Neuronal stem cell (in vitro differentiated cells): ENCODE measurements around the gene RINT1.

Experiments used
- DNase-seq: peaks from one replicate; pipeline ENCODE4 v3.0.0-alpha.2; 2013; ENCODE audit warnings: low spot score
- H2AFZ ChIP-seq: one replicate; pipeline ENCODE4 v1.6.1; 2013; ENCODE audit warnings: mild to moderate bottlenecking, low read length, inconsistent platforms
- H2AK5ac ChIP-seq: 2 replicates; pipeline ENCODE4 v1.6.1; 2013; ENCODE audit warnings: low read depth, mild to moderate bottlenecking, inconsistent platforms, low read length, moderate library complexity, mixed read lengths
- H2BK120ac ChIP-seq: 2 replicates; pipeline ENCODE4 v1.6.1; 2013; ENCODE audit warnings: low read depth, mild to moderate bottlenecking, inconsistent platforms, low read length, moderate library complexity, mixed read lengths
- H2BK12ac ChIP-seq: one replicate; pipeline ENCODE4 v1.6.1; 2013; ENCODE audit warnings: low read length, inconsistent platforms
- H2BK15ac ChIP-seq: 2 replicates; pipeline ENCODE4 v1.6.1; 2013; ENCODE audit warnings: mild to moderate bottlenecking, low read length, inconsistent platforms, mixed read lengths
- H2BK5ac ChIP-seq: one replicate; pipeline ENCODE4 v1.6.1; 2013; ENCODE audit warnings: inconsistent platforms, mild to moderate bottlenecking, low read length, moderate library complexity
- H3K14ac ChIP-seq: one replicate; pipeline ENCODE4 v1.6.1; 2013; ENCODE audit warnings: low read length, inconsistent platforms
- H3K18ac ChIP-seq: 2 replicates; pipeline ENCODE4 v1.6.1; 2013; ENCODE audit warnings: low read length, inconsistent platforms
- H3K23ac ChIP-seq: 2 replicates; pipeline ENCODE4 v1.6.1; 2013; ENCODE audit warnings: low read depth, mild to moderate bottlenecking, mixed read lengths, low read length, inconsistent platforms; ENCODE audit not compliant: poor library complexity
- H3K27ac ChIP-seq: replicated peaks from 3 replicates; pipeline ENCODE4 v1.5.1; 2013; ENCODE audit warnings: low read length, inconsistent platforms
- H3K27me3 ChIP-seq, 3 experiments: 2 replicates each; pipeline ENCODE4 v1.6.1; 2013; ENCODE audit warnings: low read length in 3 of 3, mild to moderate bottlenecking in 2 of 3, inconsistent platforms in 1 of 3, low read depth in 1 of 3, mixed read lengths in 1 of 3, moderate library complexity in 1 of 3; ENCODE audit not compliant: control insufficient read depth in 3 of 3, insufficient read depth in 3 of 3
- H3K36me3 ChIP-seq, 2 donors: replicated peaks in 1 of 2; 2 replicates each; pipeline ENCODE4 v1.6.1; 2013; ENCODE audit warnings: low read length in 2 of 2; ENCODE audit not compliant: control insufficient read depth in 2 of 2, insufficient read depth in 2 of 2
- H3K4ac ChIP-seq: 2 replicates; pipeline ENCODE4 v1.6.1; 2013; ENCODE audit warnings: inconsistent platforms, mild to moderate bottlenecking, low read length, moderate library complexity
- H3K4me1 ChIP-seq, 2 donors: 1 replicate in 1 of 2; 2 replicates in 1 of 2; pipeline ENCODE4 v1.6.1; 2013; ENCODE audit warnings: low read length in 2 of 2, low read depth in 1 of 2; ENCODE audit not compliant: control insufficient read depth in 2 of 2, insufficient read depth in 1 of 2
- H3K4me2 ChIP-seq: one replicate; pipeline ENCODE4 v1.6.1; 2013; ENCODE audit warnings: mild to moderate bottlenecking, low read length, inconsistent platforms; ENCODE audit not compliant: insufficient read depth, poor library complexity, severe bottlenecking
- H3K4me3 ChIP-seq, 2 donors: 2 replicates each; pipeline ENCODE4 v1.5.1; 2013; ENCODE audit warnings: low read length in 2 of 2, mild to moderate bottlenecking in 2 of 2, inconsistent platforms in 1 of 2, moderate library complexity in 1 of 2
- H3K79me1 ChIP-seq: one replicate; pipeline ENCODE4 v1.6.1; 2013; ENCODE audit warnings: low read depth, mild to moderate bottlenecking, inconsistent platforms, low read length, moderate library complexity
- H3K9ac ChIP-seq: one replicate; pipeline ENCODE4 v1.6.1; 2013; ENCODE audit warnings: mild to moderate bottlenecking, low read depth, low read length, inconsistent platforms; ENCODE audit not compliant: poor library complexity
- H3K9me3 ChIP-seq, 2 donors: replicated peaks in 1 of 2; 2 replicates each; pipeline versions ENCODE3 to v1.6.1; 2013; ENCODE audit warnings: low read length in 2 of 2, mild to moderate bottlenecking in 2 of 2, inconsistent platforms in 1 of 2, low read depth in 1 of 2, mixed read lengths in 1 of 2, moderate library complexity in 1 of 2; ENCODE audit not compliant: control insufficient read depth in 2 of 2, insufficient read depth in 1 of 2
- H4K8ac ChIP-seq: one replicate; pipeline ENCODE4 v1.6.1; 2013; ENCODE audit warnings: low read depth, mild to moderate bottlenecking, inconsistent platforms, low read length, moderate library complexity
- H4K91ac ChIP-seq: one replicate; pipeline ENCODE4 v1.6.1; 2013; ENCODE audit warnings: low read length, low read depth, mild to moderate bottlenecking, inconsistent platforms; ENCODE audit not compliant: poor library complexity
- WGBS, 2 donors: extraction: QIAGEN DNeasy Blood & Tissue Kit; methylation state at CpG; one replicate each; pipeline ENCODE4 v1.1.7; 2013; ENCODE audit warnings: missing lambda C conversion rate in 2 of 2, mixed read lengths in 1 of 2; ENCODE audit not compliant: insufficient read length in 2 of 2, insufficient replicate concordance in 1 of 2; ENCODE audit errors: extremely low coverage in 2 of 2; 5-methylcytosine and 5-hydroxymethylcytosine counted together

RINT1 gene

GRCh38 chr7:105565190-105565589 lies 33.2 kb downstream of the RINT1 start:
- no peak overlapping the region for H4K91ac ChIP-seq
- no peak overlapping the region for H2BK120ac ChIP-seq
- no peak overlapping the region for H2BK15ac ChIP-seq
- H3K4me3 ChIP-seq = no peak overlapping the region
- no peak overlapping the region for H3K18ac ChIP-seq
- H3K23ac ChIP-seq = no peak overlapping the region
- no peaks in the 10 kb centered on the region for H3K9me3 ChIP-seq
- H3K4ac ChIP-seq = no peak overlapping the region
- H3K9ac ChIP-seq = no peak overlapping the region
- H3K36me3 ChIP-seq = peaks cover 10 to 86% of the 10 kb centered on the region in 2 donors
- H3K79me1 ChIP-seq = peaks cover 2% of the 10 kb centered on the region
- H3K27ac ChIP-seq = no peak overlapping the region
- H2BK5ac ChIP-seq = no peak overlapping the region
- no peak overlapping the region for H2AK5ac ChIP-seq
- H2BK12ac ChIP-seq = no peak overlapping the region
- no CpG with 5 or more reads among the region's 4 CpGs for WGBS, 2 donors
- H2AFZ ChIP-seq = no peak overlapping the region
- H3K14ac ChIP-seq = no peak overlapping the region
- H4K8ac ChIP-seq = no peak overlapping the region
- no peak overlapping the region for H3K4me2 ChIP-seq
- no peak for DNase-seq
- no peaks in the 10 kb centered on the region for H3K4me1 ChIP-seq
- no peaks in the 10 kb centered on the region for H3K27me3 ChIP-seq

GRCh38 chr7:105567024-105567423 lies 35.0 kb downstream of the RINT1 start:
- DNase-seq = no peak
- Histone ChIP-seq H3K27me3 (no peaks in the 10 kb centered on the region), H2AK5ac (no peak overlapping the region), H2BK15ac (no peak overlapping the region), H3K79me1 (peaks cover 2% of the 10 kb centered on the region), H4K8ac (no peak overlapping the region), H3K4me2 (no peak overlapping the region), H3K23ac (no peak overlapping the region), H3K4me3 (no peak overlapping the region), H3K4ac (no peak overlapping the region), H4K91ac (no peak overlapping the region), H3K9me3 (no peaks in the 10 kb centered on the region), H2BK5ac (no peak overlapping the region), H2BK12ac (no peak overlapping the region), H3K36me3 (peaks cover 10 to 71% of the 10 kb centered on the region in 2 donors), H2AFZ (no peak overlapping the region), H3K9ac (no peak overlapping the region), H3K27ac (no peak overlapping the region), H3K14ac (no peak overlapping the region), H3K4me1 (no peaks in the 10 kb centered on the region), H3K18ac (no peak overlapping the region), H2BK120ac (no peak overlapping the region)
- no CpG with 5 or more reads among the region's 2 CpGs for WGBS, 2 donors

- Histone ChIP-seq H3K27ac (no peak overlapping the region), H3K14ac (no peak overlapping the region), H2AK5ac (no peak overlapping the region), H2BK5ac (no peak overlapping the region), H3K18ac (no peak overlapping the region), H3K9ac (no peak overlapping the region), H4K91ac (no peak overlapping the region), H3K4me2 (no peak overlapping the region), H3K4ac (no peak overlapping the region), H3K79me1 (peaks cover 2% of the 10 kb centered on the region), H3K36me3 (peaks cover 10 to 63% of the 10 kb centered on the region in 2 donors), H3K9me3 (no peaks in the 10 kb centered on the region), H2BK15ac (no peak overlapping the region), H4K8ac (no peak overlapping the region), H3K27me3 (no peaks in the 10 kb centered on the region), H3K4me1 (no peaks in the 10 kb centered on the region), H2BK12ac (no peak overlapping the region), H2AFZ (no peak overlapping the region), H2BK120ac (no peak overlapping the region), H3K4me3 (no peak overlapping the region), H3K23ac (no peak overlapping the region)
- no peak for DNase-seq
- WGBS, 2 donors = no CpG with 5 or more reads among the region's 3 CpGs
Observed at GRCh38 chr7:105567821-105568220, 35.8 kb downstream of the RINT1 start.

- no CpG with 5 or more reads among the region's 2 CpGs for WGBS, 2 donors
Observed at GRCh38 chr7:105571891-105572290, 39.9 kb downstream of the RINT1 start.

More at GRCh38 chr7:105571891-105572290, 39.9 kb downstream of the RINT1 start:
- no peak overlapping the region for H2AFZ ChIP-seq
- H3K9me3 ChIP-seq = no peaks in the 10 kb centered on the region
- no peak overlapping the region for H3K23ac ChIP-seq
- H3K4ac ChIP-seq = no peak overlapping the region
- H2BK120ac ChIP-seq = no peak overlapping the region
- no peak overlapping the region for H3K4me3 ChIP-seq
- H3K36me3 ChIP-seq = peaks cover 3 to 23% of the 10 kb centered on the region in 2 donors
- DNase-seq = no peak
- H3K4me2 ChIP-seq = no peak overlapping the region
- H2AK5ac ChIP-seq = no peak overlapping the region
- no peaks in the 10 kb centered on the region for H3K79me1 ChIP-seq
- H3K27me3 ChIP-seq = no peaks in the 10 kb centered on the region
- H2BK15ac ChIP-seq = no peak overlapping the region
- H3K18ac ChIP-seq = no peak overlapping the region
- no peak overlapping the region for H3K14ac ChIP-seq
- no peak overlapping the region for H2BK12ac ChIP-seq
- H4K91ac ChIP-seq = no peak overlapping the region
- H3K9ac ChIP-seq = no peak overlapping the region
- no peaks in the 10 kb centered on the region for H3K4me1 ChIP-seq
- H3K27ac ChIP-seq = no peak overlapping the region
- H4K8ac ChIP-seq = no peak overlapping the region
- H2BK5ac ChIP-seq = no peak overlapping the region
